ENCODE data around the gene ZBTB16. TPM values are rescaled to one million over a fixed set of nuclear protein-coding genes. Genes with fewer than 3 reads are reported as not detected.

The ZBTB16 gene
- total RNA-seq, 3 donors from 2014 or later, result 4.9 to 82.1 (median 48.8) TPM

DNA sequence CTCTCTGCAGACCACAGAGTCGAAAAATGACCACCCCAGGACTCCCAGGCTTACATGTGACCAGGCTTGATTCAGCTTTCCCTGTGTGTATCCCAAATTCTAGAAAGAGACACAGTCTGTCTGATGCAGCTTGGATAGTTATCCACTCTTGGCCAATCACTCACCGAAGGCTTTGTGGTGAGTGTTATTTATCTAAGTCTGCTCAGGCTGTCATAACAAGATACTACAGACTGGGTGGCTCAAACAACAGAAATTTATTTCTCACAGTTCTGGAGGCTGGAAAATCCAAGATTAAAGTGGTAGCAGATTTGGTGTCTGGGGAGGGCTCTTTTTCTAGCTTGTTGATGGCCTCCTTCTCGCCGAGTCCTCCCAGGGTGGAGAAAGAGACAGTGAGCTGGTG is 63.2 kb downstream of the ZBTB16 start:
- DNase-seq (no peak), ATAC-seq (no peak)
- intact Hi-C loops (cut with DNase I, micrococcal nuclease), result no loop called here
- TF ChIP-seq CTCF (IDR thresholded peaks at IDR 0.05), result no peak
- no peaks in the 10 kb centered on the region for H3K9me3 ChIP-seq
- H3K4me1 ChIP-seq (ENCODE audit: low read depth), result peaks cover 13% of the 10 kb centered on the region
- no peak overlapping the region for H3K4me3 ChIP-seq
- H3K36me3 ChIP-seq (ENCODE audit: low read depth), result no peaks in the 10 kb centered on the region

- DNase-seq (no peak), ATAC-seq (no peak)
- Histone ChIP-seq H3K4me1 (ENCODE audit: low read depth) (peaks cover 23% of the 10 kb centered on the region), H3K9me3 (no peaks in the 10 kb centered on the region), H3K36me3 (ENCODE audit: low read depth) (no peaks in the 10 kb centered on the region), H3K4me3 (no peak overlapping the region)
- no peak for TF ChIP-seq CTCF (IDR thresholded peaks at IDR 0.05)
- intact Hi-C loops (cut with DNase I, micrococcal nuclease), result no loop called here
Observed at GRCh38 chr11:114123692-114124330, 64.3 kb downstream of the ZBTB16 start.

- Histone ChIP-seq H3K4me3 (no peak overlapping the region), H3K4me1 (ENCODE audit: low read depth) (peaks cover 29% of the 10 kb centered on the region), H3K36me3 (ENCODE audit: low read depth) (no peaks in the 10 kb centered on the region), H3K9me3 (no peaks in the 10 kb centered on the region)
- DNase-seq (no peak), ATAC-seq (no peak)
- intact Hi-C loops (cut with DNase I, micrococcal nuclease), result no loop called here
- TF ChIP-seq CTCF (IDR thresholded peaks at IDR 0.05), result no peak
Observed at GRCh38 chr11:114124601-114125144, 65.2 kb downstream of the ZBTB16 start.

DNA sequence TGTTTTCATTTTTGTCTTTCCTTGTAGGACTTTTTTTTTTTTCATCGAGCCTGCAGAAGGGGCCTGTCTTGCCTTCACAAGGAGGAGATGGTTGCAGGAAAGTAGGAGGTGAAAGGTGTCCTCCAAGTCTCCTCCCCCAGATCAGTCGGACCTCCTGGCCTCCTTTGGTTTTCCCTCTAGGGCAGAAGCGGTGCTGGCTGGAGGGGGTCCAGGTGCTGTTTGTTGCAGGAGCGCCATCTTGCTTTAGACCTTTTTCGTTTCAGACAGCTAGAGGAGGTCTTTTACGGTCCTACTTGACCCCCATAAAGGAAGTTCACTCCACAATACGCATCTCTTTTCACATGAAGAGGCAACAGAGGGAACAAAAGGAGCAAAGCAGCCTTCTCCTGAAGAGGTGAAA is 66.0 kb downstream of the ZBTB16 start:
- DNase-seq (no peak), ATAC-seq (no peak)

DNA sequence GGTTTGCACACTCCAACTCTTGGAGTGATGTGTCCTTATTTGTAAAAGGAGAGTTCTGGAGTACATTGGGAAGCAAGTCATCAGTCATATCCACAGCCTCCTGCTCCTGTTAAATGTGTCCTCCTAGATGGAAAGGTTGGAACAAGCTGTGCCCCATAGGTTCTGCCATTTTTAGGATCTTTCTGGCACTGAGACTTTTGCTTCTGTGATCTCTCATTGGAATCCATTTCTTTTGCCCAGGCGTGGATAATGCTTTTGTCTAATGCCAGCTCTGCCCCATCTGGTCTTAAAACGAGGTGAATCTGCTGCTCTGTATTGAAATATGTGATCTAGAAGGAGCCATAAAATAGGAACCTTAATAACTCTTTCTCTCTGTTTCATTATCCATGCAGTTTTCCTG is 66.4 kb downstream of the ZBTB16 start:
- no peaks in the 10 kb centered on the region for H3K36me3 ChIP-seq (ENCODE audit: low read depth)
- no peak for TF ChIP-seq CTCF (IDR thresholded peaks at IDR 0.05)
- peaks cover 32% of the 10 kb centered on the region for H3K4me1 ChIP-seq (ENCODE audit: low read depth)
- DNase-seq (no peak), ATAC-seq (no peak)
- H3K9me3 ChIP-seq, result no peaks in the 10 kb centered on the region
- no peak overlapping the region for H3K4me3 ChIP-seq
- intact Hi-C loops (cut with DNase I, micrococcal nuclease), result no loop called here

More for the DNA sequence above, 66.0 kb downstream of the ZBTB16 start:
- Histone ChIP-seq H3K36me3 (ENCODE audit: low read depth) (no peaks in the 10 kb centered on the region), H3K4me3 (no peak overlapping the region), H3K9me3 (no peaks in the 10 kb centered on the region), H3K4me1 (ENCODE audit: low read depth) (peaks cover 29% of the 10 kb centered on the region)
- intact Hi-C loops (cut with DNase I, micrococcal nuclease), result no loop called here
- TF ChIP-seq CTCF (IDR thresholded peaks at IDR 0.05), result no peak

Data from mucosa of descending colon (tissue), 3 donors.